A673 (cell line): ENCODE data around the gene IFT122. TPM values are rescaled to one million over a fixed set of nuclear protein-coding genes. Genes with fewer than 3 reads are reported as not detected.

Source experiments
- BruUV-seq: library from RNA; stranded (reverse); fragments of 400-500 nt; replicated peaks from 2 replicates; lab custom pipeline; 2021; lab: Mats Ljungman, UMichigan
- CTCF ChIA-PET: fragments of 300-600 bp; sonication (Branson Sonifier 250); formaldehyde crosslinking; loops from one replicate; lab custom pipeline; 2022; ENCODE audit warnings: antibody characterized with exemption; lab: Charles Lee
- POLR2A ChIA-PET: fragments of 300-600 bp; sonication (Branson Sonifier 250); formaldehyde crosslinking; loops from one replicate; lab custom pipeline; 2022; ENCODE audit warnings: antibody characterized with exemption; ENCODE audit not compliant: low non-redundant PET; lab: Charles Lee
- DNase-seq: peaks from one replicate; pipeline ENCODE4 v3.0.0-alpha.2; 2015; ENCODE audit warnings: low spot score
- H3K27ac ChIP-seq: fragments of 200-600 bp; sonication (generic); 2 replicates; pipeline ENCODE4 v1.5.1; 2016; ENCODE audit warnings: mixed run types, low read depth, mild to moderate bottlenecking, mixed read lengths, antibody characterized with exemption, low read length; ENCODE audit not compliant: poor library complexity, severe bottlenecking
- H3K27me3 ChIP-seq: fragments of 200-600 bp; sonication (generic); replicated peaks from 2 replicates; pipeline ENCODE4 v1.6.1; 2017; ENCODE audit warnings: mixed run types, low read depth, mild to moderate bottlenecking, mixed read lengths, antibody characterized with exemption, low read length; ENCODE audit not compliant: insufficient read depth, poor library complexity
- H3K36me3 ChIP-seq: fragments of 200-600 bp; sonication (generic); 2 replicates; pipeline ENCODE4 v1.6.1; 2016; ENCODE audit warnings: mixed run types, mild to moderate bottlenecking, mixed read lengths, antibody characterized with exemption, low read length; ENCODE audit not compliant: insufficient read depth, poor library complexity, severe bottlenecking
- H3K4me1 ChIP-seq: fragments of 200-600 bp; sonication (generic); 2 replicates; pipeline ENCODE4 v1.6.1; 2017; ENCODE audit warnings: mixed run types, mild to moderate bottlenecking, mixed read lengths, antibody characterized with exemption, low read length; ENCODE audit not compliant: insufficient read depth, poor library complexity, severe bottlenecking
- H3K4me3 ChIP-seq: fragments of 200-600 bp; sonication (generic); 2 replicates; pipeline ENCODE4 v1.5.1; 2016; ENCODE audit warnings: low read depth, mixed run types, mild to moderate bottlenecking, mixed read lengths, low read length; ENCODE audit not compliant: poor library complexity, severe bottlenecking
- H3K9me3 ChIP-seq: fragments of 200-600 bp; sonication (generic); 2 replicates; pipeline ENCODE4 v1.6.1; 2016; ENCODE audit warnings: mixed run types, low read depth, mild to moderate bottlenecking, mixed read lengths, antibody characterized with exemption, low read length; ENCODE audit not compliant: poor library complexity, severe bottlenecking
- EZH2 ChIP-seq: fragments of 200-600 bp; sonication (generic); IDR thresholded peaks from 2 replicates; pipeline ENCODE4 v1.6.1; 2017; ENCODE audit warnings: borderline replicate concordance, low read depth, mild to moderate bottlenecking, mixed read lengths, antibody characterized with exemption, low read length; ENCODE audit not compliant: poor library complexity, severe bottlenecking
- intact Hi-C: fragments of 100-400 bp; cut with micrococcal nuclease; formaldehyde crosslinking; loops from one replicate; pipeline ENCODE4 v1.10.0; 2022; ENCODE audit not compliant: unreplicated experiment
- total RNA-seq: library from RNA; stranded (reverse); gene quantifications from 2 replicates; pipeline ENCODE4 v1.2.3, GENCODE V29; 2021
- TF ChIP-seq, protein P1 (sequence below): fragments of 300-800, 200-600 bp; sonication (generic); conservative IDR thresholded peaks from 2 replicates; pipeline ENCODE4 v1.5.1; 2017; ENCODE audit warnings: low read depth, mild to moderate bottlenecking, antibody characterized with exemption, low read length, moderate library complexity, mixed read lengths

IFT122 gene
- total RNA-seq, 1 experiment from 2014 or later = 48.2 TPM

GRCh38 chr3:129567176-129567705 lies 127.2 kb downstream of the IFT122 start:
- POLR2A ChIA-PET = no interaction called here

DNA sequence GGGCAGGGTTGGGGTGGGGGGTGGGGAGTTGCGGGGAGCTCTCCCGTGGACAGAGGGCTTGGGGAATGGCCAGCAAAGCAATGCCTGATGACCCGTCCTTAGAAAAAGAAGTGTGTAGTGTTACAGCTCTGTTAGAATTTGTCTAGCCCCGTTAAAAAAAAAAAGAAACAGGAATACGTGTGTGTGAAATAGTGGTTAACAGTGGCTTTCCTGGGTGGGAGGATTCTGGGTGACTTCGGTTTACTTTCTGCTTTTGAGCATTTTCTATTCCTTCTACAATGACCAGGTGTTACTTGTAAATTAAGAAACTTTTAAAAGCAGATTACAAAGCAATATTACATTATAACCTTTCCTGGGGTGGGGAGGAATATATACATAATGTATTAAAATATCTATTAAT lies 127.9 kb downstream of the IFT122 start:
- intact Hi-C loops = no loop called here
- BruUV-seq = no TSS peak
- H3K9me3 ChIP-seq = no peaks in the 10 kb centered on the region
- H3K27me3 ChIP-seq = no peaks in the 10 kb centered on the region
- TF ChIP-seq EZH2 = no peak
- TF ChIP-seq, protein P1, sequence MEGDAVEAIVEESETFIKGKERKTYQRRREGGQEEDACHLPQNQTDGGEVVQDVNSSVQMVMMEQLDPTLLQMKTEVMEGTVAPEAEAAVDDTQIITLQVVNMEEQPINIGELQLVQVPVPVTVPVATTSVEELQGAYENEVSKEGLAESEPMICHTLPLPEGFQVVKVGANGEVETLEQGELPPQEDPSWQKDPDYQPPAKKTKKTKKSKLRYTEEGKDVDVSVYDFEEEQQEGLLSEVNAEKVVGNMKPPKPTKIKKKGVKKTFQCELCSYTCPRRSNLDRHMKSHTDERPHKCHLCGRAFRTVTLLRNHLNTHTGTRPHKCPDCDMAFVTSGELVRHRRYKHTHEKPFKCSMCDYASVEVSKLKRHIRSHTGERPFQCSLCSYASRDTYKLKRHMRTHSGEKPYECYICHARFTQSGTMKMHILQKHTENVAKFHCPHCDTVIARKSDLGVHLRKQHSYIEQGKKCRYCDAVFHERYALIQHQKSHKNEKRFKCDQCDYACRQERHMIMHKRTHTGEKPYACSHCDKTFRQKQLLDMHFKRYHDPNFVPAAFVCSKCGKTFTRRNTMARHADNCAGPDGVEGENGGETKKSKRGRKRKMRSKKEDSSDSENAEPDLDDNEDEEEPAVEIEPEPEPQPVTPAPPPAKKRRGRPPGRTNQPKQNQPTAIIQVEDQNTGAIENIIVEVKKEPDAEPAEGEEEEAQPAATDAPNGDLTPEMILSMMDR = no peak
- no peaks in the 10 kb centered on the region for H3K36me3 ChIP-seq
- no peak for DNase-seq
- ChIA-PET CTCF (no interaction called here), POLR2A (no interaction called here)
- no peak overlapping the region for H3K4me3 ChIP-seq
- H3K4me1 ChIP-seq = no peaks in the 10 kb centered on the region
- no peak overlapping the region for H3K27ac ChIP-seq

More at GRCh38 chr3:129567176-129567705, 127.2 kb downstream of the IFT122 start:
- intact Hi-C loops = no loop called here
- H3K4me3 ChIP-seq = no peak overlapping the region
- H3K36me3 ChIP-seq = no peaks in the 10 kb centered on the region
- TF ChIP-seq, protein P1 = no peak
- no peak for TF ChIP-seq EZH2
- H3K27me3 ChIP-seq = no peaks in the 10 kb centered on the region
- no TSS peak for BruUV-seq
- H3K9me3 ChIP-seq = no peaks in the 10 kb centered on the region
- H3K4me1 ChIP-seq = no peaks in the 10 kb centered on the region
- CTCF ChIA-PET = no interaction called here
- H3K27ac ChIP-seq = no peak overlapping the region
- DNase-seq = no peak

- no peaks in the 10 kb centered on the region for H3K27me3 ChIP-seq
- no TSS peak for BruUV-seq
- intact Hi-C loops = no loop called here
- TF ChIP-seq, protein P1 = no peak
- no peak for TF ChIP-seq EZH2
- CTCF ChIA-PET = no interaction called here
- no peaks in the 10 kb centered on the region for H3K9me3 ChIP-seq
- H3K36me3 ChIP-seq = no peaks in the 10 kb centered on the region
- H3K27ac ChIP-seq = no peak overlapping the region
- DNase-seq = no peak
- POLR2A ChIA-PET = no interaction called here
- no peak overlapping the region for H3K4me3 ChIP-seq
- H3K4me1 ChIP-seq = no peaks in the 10 kb centered on the region
These were observed 129.8 kb downstream of the IFT122 start for GRCh38 chr3:129569856-129570255.

Other genes starting within 250 kb of the IFT122 start
- gene COPG1, start 190.6 kb upstream of the IFT122 start, total RNA-seq = 157 and 158 TPM in 2 replicates
- 46.3 and 52.2 TPM in 2 replicates for gene HMCES, start 161.4 kb upstream of the IFT122 start, total RNA-seq
- gene EFCAB12, start 11.6 kb upstream of the IFT122 start, total RNA-seq = 0.71 and 1.2 TPM in 2 replicates
- 43.7 and 50.9 TPM in 2 replicates for gene MBD4, start 276 bp upstream of the IFT122 start, total RNA-seq
- gene RHO, start 88.4 kb downstream of the IFT122 start, total RNA-seq = not detected in 2 replicates
- not detected in 2 replicates for gene H1-8, start 103.0 kb downstream of the IFT122 start, total RNA-seq
- gene PLXND1, start 166.5 kb downstream of the IFT122 start, total RNA-seq = 31.5 and 32.1 TPM in 2 replicates